Ovary (tissue), 9 donors: ENCODE measurements around the gene VPS13C. TPM values are rescaled to one million over a fixed set of nuclear protein-coding genes. Genes with fewer than 3 reads are reported as not detected.

Source experiments
- DNase-seq, 5 donors: peaks; one replicate each; pipeline ENCODE4 v3.0.0-alpha.2; 2019 to 2020
- H3K27ac ChIP-seq, 2 donors: fragments of 200-600 bp; one replicate each; pipeline versions ENCODE4 v1.5.1 to v1.8.0; 2019 to 2022
- H3K27me3 ChIP-seq: fragments of 200-600 bp; one replicate; pipeline ENCODE4 v1.8.0; 2022
- H3K36me3 ChIP-seq: fragments of 200-600 bp; sonication (generic); one replicate; pipeline ENCODE4 v1.5.1; 2019
- H3K4me1 ChIP-seq: one replicate; pipeline ENCODE4 v1.8.1; 2013; ENCODE audit warnings: mild to moderate bottlenecking, moderate library complexity; ENCODE audit not compliant: insufficient read depth
- H3K4me3 ChIP-seq: fragments of 200-600 bp; sonication (generic); one replicate; pipeline ENCODE4 v1.5.1; 2017
- H3K9me3 ChIP-seq, 2 donors: fragments of 200-600 bp in 1 of 2; sonication (generic) in 1 of 2; one replicate each; pipeline versions ENCODE4 v1.5.1 to v1.8.1; 2013 to 2019; ENCODE audit warnings: mild to moderate bottlenecking in 1 of 2, moderate library complexity in 1 of 2
- EP300 ChIP-seq: sonication (generic); formaldehyde crosslinking; IDR thresholded peaks from one replicate; pipeline ENCODE4 v1.6.1; 2017; ENCODE audit warnings: antibody characterized with exemption
- POLR2A ChIP-seq: fragments of 450-650 bp; IDR thresholded peaks from one replicate; pipeline ENCODE4 v1.6.1; 2017; ENCODE audit warnings: antibody characterized with exemption, mild to moderate bottlenecking, moderate library complexity
- WGBS, 3 donors: extraction: QIAGEN DNeasy Blood & Tissue Kit in 1 of 3; methylation state at CpG; one replicate each; pipeline versions ENCODE4 v1.1.5 to v1.1.7; 2013 to 2017; 5-methylcytosine and 5-hydroxymethylcytosine counted together
- intact Hi-C, 4 donors: fragments of 100-400 bp; cut with DNase I; formaldehyde crosslinking; loops; one replicate each; pipeline versions ENCODE4 v1.11.0 to v1.15.1; 2022 to 2023
- polyA plus RNA-seq, 2 donors: library from polyadenylated mRNA; stranded (reverse); fragments of 200-250 nt in 1 of 2; fragments of 350-450 nt in 1 of 2; fragmentation: Illumina TruSeq in 1 of 2; extraction: RNeasy Lipid Tissue Mini Kit (QIAGEN cat#74804) in 1 of 2; gene quantifications; one replicate each; pipeline ENCODE4 v1.2.3, GENCODE V29; 2013 to 2014
- total RNA-seq, 7 donors: library from RNA; depleted of rRNA in 2 of 7; stranded (reverse); fragments of >200 nt in 2 of 7; fragmentation: NEBNext Ultra II Directional in 3 of 7; extraction: Animal tissue kit (Norgen Biotek cat#: 25700) in 3 of 7; gene quantifications; one replicate each; pipeline versions ENCODE4 v1.1.0 to v1.2.4, GENCODE V29; 2016 to 2023
- TF ChIP-seq, protein P1 (sequence below), 3 donors: fragments of 450-650 bp in 2 of 3; fragments of 200-600 bp in 1 of 3; IDR thresholded peaks; one replicate each; pipeline versions ENCODE4 v1.5.1 to v1.8.0; 2016 to 2022; ENCODE audit warnings: antibody characterized with exemption in 3 of 3, mild to moderate bottlenecking in 1 of 3
- donor health status: DM: no; HTN: no; CAD: no; lungs with moderate emphysema.
- donor health status: DM: no; HTN: no; CAD: no.
- donor health status: Bipolar disorder and iron deficiency.
- donor health status: DM: yes; HTN: yes; CAD: no.
- donor health status: DM: no; HTN: no; CAD: no.
- donor health status: DM: yes; HTN: yes; CAD: no.

Gene VPS13C
- total and polyA plus RNA-seq, 9 donors, result 19.4 to 78.1 (median 68.4) TPM

DNA sequence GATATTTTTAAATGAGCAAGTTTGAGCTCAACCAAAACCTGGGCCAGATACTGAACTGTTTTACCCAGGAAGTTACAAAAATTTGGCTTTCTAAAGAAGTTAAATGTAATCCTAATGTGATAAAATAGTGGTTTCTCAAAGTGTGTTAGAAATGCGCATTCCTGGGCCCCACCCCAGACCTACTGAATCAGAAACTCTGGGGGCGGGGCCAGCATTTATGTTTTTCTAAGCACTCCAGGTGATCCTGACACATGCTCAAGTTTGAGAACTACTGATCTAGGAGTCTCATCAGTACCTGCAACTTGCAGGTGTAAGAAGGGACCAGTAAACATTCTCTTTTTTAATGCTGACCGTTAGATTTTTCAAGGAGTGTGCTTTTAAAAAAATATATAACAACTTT lies 190.6 kb downstream of the VPS13C start:
- no peak overlapping the region for H3K4me3 ChIP-seq
- no peak overlapping the region for H3K27ac ChIP-seq
- no peaks in the 10 kb centered on the region for H3K9me3 ChIP-seq
- 93 to 96% (median 95%) methylated on average over 3 of the region's 3 CpGs for WGBS, 3 donors
- intact Hi-C loops, result no loop called here
- H3K27me3 ChIP-seq, result no peaks in the 10 kb centered on the region
- H3K4me1 ChIP-seq, result no peaks in the 10 kb centered on the region
- DNase-seq, result no peak
- TF ChIP-seq, protein P1, sequence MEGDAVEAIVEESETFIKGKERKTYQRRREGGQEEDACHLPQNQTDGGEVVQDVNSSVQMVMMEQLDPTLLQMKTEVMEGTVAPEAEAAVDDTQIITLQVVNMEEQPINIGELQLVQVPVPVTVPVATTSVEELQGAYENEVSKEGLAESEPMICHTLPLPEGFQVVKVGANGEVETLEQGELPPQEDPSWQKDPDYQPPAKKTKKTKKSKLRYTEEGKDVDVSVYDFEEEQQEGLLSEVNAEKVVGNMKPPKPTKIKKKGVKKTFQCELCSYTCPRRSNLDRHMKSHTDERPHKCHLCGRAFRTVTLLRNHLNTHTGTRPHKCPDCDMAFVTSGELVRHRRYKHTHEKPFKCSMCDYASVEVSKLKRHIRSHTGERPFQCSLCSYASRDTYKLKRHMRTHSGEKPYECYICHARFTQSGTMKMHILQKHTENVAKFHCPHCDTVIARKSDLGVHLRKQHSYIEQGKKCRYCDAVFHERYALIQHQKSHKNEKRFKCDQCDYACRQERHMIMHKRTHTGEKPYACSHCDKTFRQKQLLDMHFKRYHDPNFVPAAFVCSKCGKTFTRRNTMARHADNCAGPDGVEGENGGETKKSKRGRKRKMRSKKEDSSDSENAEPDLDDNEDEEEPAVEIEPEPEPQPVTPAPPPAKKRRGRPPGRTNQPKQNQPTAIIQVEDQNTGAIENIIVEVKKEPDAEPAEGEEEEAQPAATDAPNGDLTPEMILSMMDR (IDR thresholded peaks at IDR 0.05), result no peak
- TF ChIP-seq EP300, result no peak
- TF ChIP-seq POLR2A, result no peak
- H3K36me3 ChIP-seq, result no peaks in the 10 kb centered on the region

DNA sequence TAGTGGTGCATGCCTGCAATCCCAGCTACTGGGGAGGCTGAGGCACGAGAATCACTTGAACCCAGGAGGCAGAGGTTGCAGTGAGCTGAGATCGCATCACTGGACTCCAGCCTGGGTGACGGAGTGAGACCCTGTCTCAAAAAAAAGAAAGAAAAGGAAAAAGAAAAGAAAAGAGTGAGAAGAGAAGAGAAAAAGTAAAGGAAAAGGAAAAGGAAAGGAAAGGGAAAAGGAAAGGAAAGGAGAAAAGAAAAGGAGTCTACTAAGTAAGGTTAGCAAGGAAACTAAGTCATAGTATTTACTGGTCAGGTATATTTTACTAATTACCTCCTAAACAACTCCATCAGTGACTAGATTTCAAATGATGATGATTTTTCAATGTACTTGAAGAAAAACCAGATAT lies 198.3 kb downstream of the VPS13C start:
- Histone ChIP-seq H3K9me3 (no peaks in the 10 kb centered on the region), H3K4me3 (no peak overlapping the region), H3K27me3 (no peaks in the 10 kb centered on the region), H3K27ac (no peak overlapping the region), H3K4me1 (no peaks in the 10 kb centered on the region), H3K36me3 (no peaks in the 10 kb centered on the region)
- TF ChIP-seq, protein P1 (IDR thresholded peaks at IDR 0.05), result no peak
- TF ChIP-seq EP300, result no peak
- no peak for TF ChIP-seq POLR2A
- WGBS, 3 donors, result 94 to 98% (median 96%) methylated on average over 3 of the region's 3 CpGs
- intact Hi-C loops, result no loop called here
- no peak for DNase-seq

DNA sequence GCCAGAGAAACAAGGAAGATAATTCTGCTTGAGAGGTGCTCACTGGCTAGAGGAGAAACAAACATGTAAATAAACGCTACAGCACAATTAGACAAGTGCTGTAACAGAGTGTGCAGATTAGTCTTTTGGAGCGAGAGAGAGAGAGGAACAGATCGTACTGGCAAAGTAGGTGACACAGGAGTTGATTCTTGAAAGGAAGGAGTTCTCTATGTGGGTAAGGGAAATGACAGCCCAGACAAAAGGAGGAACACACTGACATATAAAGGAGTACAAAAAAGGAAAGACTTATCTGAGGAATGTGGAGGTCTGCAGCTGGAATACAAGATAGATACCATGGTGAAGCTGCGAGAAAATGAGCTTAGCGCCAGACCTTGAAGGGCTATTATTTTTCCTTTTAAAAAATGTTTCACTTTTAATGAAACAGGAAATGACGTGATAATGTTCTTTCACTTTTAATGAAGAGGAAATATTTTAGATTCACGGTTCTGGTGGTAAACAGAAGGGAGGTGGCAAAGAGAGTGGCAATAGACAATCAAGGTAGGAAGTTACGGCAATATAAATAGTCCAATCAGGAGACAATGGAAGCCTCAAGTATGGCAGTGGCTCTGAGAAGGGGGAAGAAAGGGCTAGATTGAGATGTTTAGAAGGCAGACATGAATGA lies 202.9 kb downstream of the VPS13C start:
- H3K4me3 ChIP-seq, result no peak overlapping the region
- no peaks in the 10 kb centered on the region for H3K4me1 ChIP-seq
- H3K27me3 ChIP-seq, result no peaks in the 10 kb centered on the region
- TF ChIP-seq, protein P1 (IDR thresholded peaks at IDR 0.05), result no peak
- TF ChIP-seq EP300 (no peak), POLR2A (no peak)
- H3K9me3 ChIP-seq, result no peaks in the 10 kb centered on the region
- intact Hi-C loops, result no loop called here
- no peaks in the 10 kb centered on the region for H3K36me3 ChIP-seq
- peak overlapping the region in 1 of 2 donors; percentile 54 for H3K27ac ChIP-seq
- no peak for DNase-seq
- WGBS, 3 donors, result 8 to 20% (median 12%) methylated on average over 8 of the region's 8 CpGs

DNA sequence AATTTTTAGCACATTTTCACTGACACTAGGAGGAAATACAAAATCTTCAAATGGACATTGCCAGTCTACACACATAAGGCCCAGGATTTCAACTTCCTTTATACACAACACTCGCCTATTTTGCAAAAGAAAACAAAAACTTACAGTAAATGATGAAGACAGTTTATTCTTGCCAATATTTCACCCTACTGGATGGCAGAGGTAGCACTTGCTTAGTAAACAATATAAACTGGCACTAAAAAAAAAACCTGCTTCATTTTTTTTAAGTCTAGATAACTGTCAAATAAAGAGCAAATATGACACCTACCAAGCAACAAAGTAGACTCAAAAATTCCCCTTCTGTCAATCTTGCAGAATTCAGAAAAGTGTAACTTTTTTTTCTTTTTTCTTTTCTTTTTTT lies 204.0 kb downstream of the VPS13C start:
- 72 to 87% (median 78%) methylated on average over 1 of the region's 1 CpG for WGBS, 3 donors
- H3K9me3 ChIP-seq, result no peaks in the 10 kb centered on the region
- H3K4me3 ChIP-seq, result no peak overlapping the region
- TF ChIP-seq POLR2A (no peak), EP300 (no peak)
- TF ChIP-seq, protein P1 (IDR thresholded peaks at IDR 0.05), result no peak
- DNase-seq, result no peak
- H3K27me3 ChIP-seq, result no peaks in the 10 kb centered on the region
- H3K4me1 ChIP-seq, result no peaks in the 10 kb centered on the region
- no peaks in the 10 kb centered on the region for H3K36me3 ChIP-seq
- intact Hi-C loops, result no loop called here
- H3K27ac ChIP-seq, result no peak overlapping the region
